IMR-90 (cell line): Measurements from ENCODE around the gene ZNRF3. TPM values are rescaled to one million over a fixed set of nuclear protein-coding genes. Genes with fewer than 3 reads are reported as not detected.

Experiments
- ATAC-seq: fragments of 200-7000 bp; cut with Tn5 transposase; 2 replicates; pipeline ENCODE4 v1.9.1; 2020; ENCODE audit warnings: low read depth, mild to moderate bottlenecking, moderate library complexity
- BruUV-seq: library from RNA; stranded (reverse); fragments of 400-500 nt; replicated peaks from 2 replicates; lab custom pipeline; 2021; lab: Mats Ljungman, UMichigan
- CTCF ChIA-PET: fragments of 300-600 bp; formaldehyde crosslinking; extraction: SDS; loops from one replicate; lab custom pipeline; 2021; ENCODE audit warnings: antibody characterized with exemption; lab: Yijun Ruan, JAX
- POLR2A ChIA-PET: fragments of 300-600 bp; sonication (Branson Sonifier 250); formaldehyde crosslinking; loops from one replicate; lab custom pipeline; 2022; ENCODE audit warnings: antibody characterized with exemption; ENCODE audit not compliant: unreplicated experiment; lab: Charles Lee
- DNase-seq: peaks from one replicate; pipeline ENCODE4 v3.0.0; 2013
- H2AFZ ChIP-seq: replicated peaks from 2 replicates; pipeline ENCODE3; 2013; ENCODE audit warnings: low read length, mild to moderate bottlenecking; ENCODE audit not compliant: poor library complexity
- H2AK5ac ChIP-seq: 2 replicates; pipeline ENCODE4 v1.6.1; 2013; ENCODE audit warnings: low read depth, low read length, inconsistent platforms
- H2AK9ac ChIP-seq: replicated peaks from 2 replicates; pipeline ENCODE3; 2013; ENCODE audit warnings: mild to moderate bottlenecking, low read depth, low read length, moderate library complexity; ENCODE audit not compliant: poor library complexity
- H2BK120ac ChIP-seq: 2 replicates; pipeline ENCODE4 v1.6.1; 2013; ENCODE audit warnings: low read depth, low read length, inconsistent platforms
- H2BK15ac ChIP-seq: 3 replicates; pipeline ENCODE4 v1.6.1; 2013; ENCODE audit warnings: low read depth, low read length, inconsistent platforms
- H2BK20ac ChIP-seq: 2 replicates; pipeline ENCODE4 v1.6.1; 2013; ENCODE audit warnings: low read depth, mild to moderate bottlenecking, inconsistent platforms, low read length, moderate library complexity
- H2BK5ac ChIP-seq: 2 replicates; pipeline ENCODE4 v1.6.1; 2013; ENCODE audit warnings: mild to moderate bottlenecking, low read depth, low read length, inconsistent platforms; ENCODE audit not compliant: poor library complexity, severe bottlenecking
- H3K14ac ChIP-seq: replicated peaks from 2 replicates; pipeline ENCODE4 v1.6.1; 2013; ENCODE audit warnings: low read depth, low read length, inconsistent platforms
- H3K18ac ChIP-seq: 2 replicates; pipeline ENCODE4 v1.6.1; 2013; ENCODE audit warnings: low read depth, low read length, control low read depth
- H3K23ac ChIP-seq: 2 replicates; pipeline ENCODE4 v1.6.1; 2013; ENCODE audit warnings: low read depth, low read length, inconsistent platforms
- H3K27ac ChIP-seq: 2 replicates; pipeline ENCODE4 v1.5.1; 2013; ENCODE audit warnings: mild to moderate bottlenecking, control low read depth, low read length; ENCODE audit not compliant: insufficient read depth
- H3K27me3 ChIP-seq: 2 replicates; pipeline ENCODE4 v1.6.1; 2013; ENCODE audit warnings: low read length; ENCODE audit not compliant: control insufficient read depth, insufficient read depth
- H3K36me3 ChIP-seq: 2 replicates; pipeline ENCODE4 v1.6.1; 2013; ENCODE audit warnings: low read length, mixed read lengths; ENCODE audit not compliant: control insufficient read depth, insufficient read depth
- H3K4ac ChIP-seq: 2 replicates; pipeline ENCODE4 v1.6.1; 2013; ENCODE audit warnings: low read depth, low read length, inconsistent platforms
- H3K4me1 ChIP-seq: 2 replicates; pipeline ENCODE4 v1.6.1; 2013; ENCODE audit warnings: low read length, mixed read lengths; ENCODE audit not compliant: control insufficient read depth, insufficient read depth
- H3K4me2 ChIP-seq: 2 replicates; pipeline ENCODE4 v1.6.1; 2013; ENCODE audit warnings: low read depth, mild to moderate bottlenecking, control low read depth, low read length, moderate library complexity
- H3K4me3 ChIP-seq: 2 replicates; pipeline ENCODE4 v1.5.1; 2013; ENCODE audit warnings: low read depth, mild to moderate bottlenecking, control low read depth, low read length, moderate library complexity; ENCODE audit not compliant: insufficient read depth
- H3K56ac ChIP-seq: 2 replicates; pipeline ENCODE4 v1.6.1; 2013; ENCODE audit warnings: low read length, inconsistent platforms; ENCODE audit not compliant: insufficient read depth; ENCODE audit errors: extremely low read depth
- H3K79me1 ChIP-seq, 2 experiments: 2 replicates each; pipeline ENCODE4 v1.6.1; 2013; ENCODE audit warnings: low read length in 2 of 2, inconsistent platforms in 1 of 2, low read depth in 1 of 2
- H3K9ac ChIP-seq: 2 replicates; pipeline ENCODE4 v1.6.1; 2013; ENCODE audit warnings: low read depth, low read length, control low read depth
- H3K9me1 ChIP-seq: 2 replicates; pipeline ENCODE4 v1.6.1; 2013; ENCODE audit warnings: low read length, inconsistent platforms; ENCODE audit not compliant: insufficient read depth
- H3K9me3 ChIP-seq: 2 replicates; pipeline ENCODE4 v1.6.1; 2013; ENCODE audit warnings: low read length; ENCODE audit not compliant: control insufficient read depth, insufficient read depth
- H4K20me1 ChIP-seq: 2 replicates; pipeline ENCODE4 v1.6.1; 2013; ENCODE audit warnings: low read length, inconsistent platforms; ENCODE audit not compliant: insufficient read depth
- H4K5ac ChIP-seq: 2 replicates; pipeline ENCODE4 v1.6.1; 2013; ENCODE audit warnings: mild to moderate bottlenecking, low read depth, low read length, control low read depth
- H4K8ac ChIP-seq, 2 experiments: 2 replicates each; pipeline ENCODE4 v1.6.1; 2013; ENCODE audit warnings: low read depth in 2 of 2, low read length in 2 of 2, control low read depth in 1 of 2, inconsistent platforms in 1 of 2
- H4K91ac ChIP-seq: 2 replicates; pipeline ENCODE4 v1.6.1; 2013; ENCODE audit warnings: low read depth, low read length, inconsistent platforms; ENCODE audit not compliant: insufficient read depth
- BHLHE40 ChIP-seq: fragments of 150-350 bp; IDR thresholded peaks from 2 replicates; pipeline ENCODE4 v1.6.1; 2016; ENCODE audit warnings: mild to moderate bottlenecking, low read depth, low read length
- CHD1 ChIP-seq: IDR thresholded peaks from 2 replicates; pipeline ENCODE4 v1.6.1; 2012; ENCODE audit warnings: low read depth, low read length, improper control_type of control experiment
- FOS ChIP-seq: fragments of 150-350 bp; IDR thresholded peaks from 2 replicates; pipeline ENCODE4 v1.6.1; 2016; ENCODE audit warnings: low read depth, low read length
- MAFK ChIP-seq: IDR thresholded peaks from 2 replicates; pipeline ENCODE4 v1.6.1; 2012; ENCODE audit warnings: low read depth, low read length, improper control_type of control experiment
- MAZ ChIP-seq: IDR thresholded peaks from 2 replicates; pipeline ENCODE4 v1.6.1; 2012; ENCODE audit warnings: low read depth, mild to moderate bottlenecking, low read length, improper control_type of control experiment, moderate library complexity, borderline replicate concordance
- POLR2A ChIP-seq: IDR thresholded peaks from 2 replicates; pipeline ENCODE4 v1.6.1; 2012; ENCODE audit warnings: mild to moderate bottlenecking, low read depth, low read length
- WGBS, 2 experiments: methylation state at CpG; one replicate each; pipeline versions ENCODE4 v1.1.5 to v1.1.7; 2013; ENCODE audit warnings: missing lambda C conversion rate in 2 of 2; ENCODE audit not compliant: insufficient read length in 1 of 2; ENCODE audit errors: extremely low coverage in 2 of 2; 5-methylcytosine and 5-hydroxymethylcytosine counted together
- dilution Hi-C: fragments of 300-500 bp; cut with HindIII; formaldehyde crosslinking; loops from one replicate; pipeline ENCODE4 v1.14.3; 2018; ENCODE audit warnings: low sequenced_read_pairs; ENCODE audit not compliant: unreplicated experiment
- in situ Hi-C: fragments of 300-500 bp; cut with MboI; formaldehyde crosslinking; loops from 3 replicates; pipeline ENCODE4 v1.14.3; 2019; ENCODE audit warnings: low sequenced_read_pairs, inconsistent platforms, mixed read lengths
- intact Hi-C: fragments of 100-400 bp; cut with micrococcal nuclease; formaldehyde crosslinking; loops from 2 replicates; pipeline ENCODE4 v1.10.0; 2022
- polyA plus RNA-seq, 3 experiments: library from polyadenylated mRNA; depleted of rRNA; stranded (reverse); fragments of >200 nt; gene quantifications; 2 replicates each; pipeline ENCODE4 v1.2.3, GENCODE V29; 2012; ENCODE audit warnings: low replicate concordance in 1 of 3
- total RNA-seq: library from RNA; depleted of rRNA; stranded (reverse); fragments of >200 nt; gene quantifications from 2 replicates; pipeline ENCODE4 v1.2.3, GENCODE V29; 2012
- TF ChIP-seq, protein P1 (sequence below): fragments of 150-350 bp; IDR thresholded peaks from 2 replicates; pipeline ENCODE4 v1.6.1; 2017; ENCODE audit warnings: mild to moderate bottlenecking, antibody characterized with exemption, low read length, low read depth
- TF ChIP-seq, protein P2 (sequence below): conservative IDR thresholded peaks from 2 replicates; pipeline ENCODE4 v1.5.1; 2012; ENCODE audit warnings: mild to moderate bottlenecking, low read depth, low read length, improper control_type of control experiment

The ZNRF3 gene
- total and polyA plus RNA-seq, 2 of the 4 experiments (the other 2 are of a cell fraction), result 1.4 to 2.4 TPM

DNA sequence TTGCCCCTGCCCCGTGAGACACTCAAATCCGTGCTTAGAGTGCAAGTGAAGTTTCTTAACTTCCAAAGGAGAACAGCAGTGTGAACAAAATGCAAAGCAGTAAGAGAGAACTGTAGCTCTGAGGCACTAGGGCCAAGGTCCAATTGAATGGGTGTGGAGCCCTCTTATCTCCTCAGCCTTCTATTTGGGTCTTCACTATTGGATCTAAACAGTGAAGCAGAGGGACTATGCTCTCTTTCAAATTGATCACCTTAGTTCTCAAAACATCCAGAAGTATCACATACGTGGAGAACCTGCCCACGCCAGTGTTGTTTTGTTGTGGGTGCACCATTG, 128.7 kb downstream of the ZNRF3 start:
- Histone ChIP-seq H3K9me1 (no peaks in the 10 kb centered on the region), H3K4me1 (no peaks in the 10 kb centered on the region), H2AK5ac (no peak overlapping the region), H3K14ac (no peak overlapping the region), H3K56ac (no peak overlapping the region), H3K79me1 (no peaks in the 10 kb centered on the region; a peak in 1 of 4 replicates), H4K5ac (no peak overlapping the region), H3K4ac (no peak overlapping the region), H4K8ac (no peak overlapping the region), H3K23ac (no peak overlapping the region), H2AK9ac (no peak overlapping the region), H3K9ac (no peak overlapping the region), H2AFZ (no peak overlapping the region), H3K18ac (no peak overlapping the region), H4K91ac (no peak overlapping the region), H2BK20ac (no peak overlapping the region), H4K20me1 (no peaks in the 10 kb centered on the region), H3K27me3 (no peaks in the 10 kb centered on the region), H2BK5ac (no peak overlapping the region), H3K9me3 (no peaks in the 10 kb centered on the region), H3K4me3 (no peak overlapping the region), H3K36me3 (no peaks in the 10 kb centered on the region), H3K27ac (no peak overlapping the region), H2BK15ac (no peak overlapping the region), H2BK120ac (no peak overlapping the region), H3K4me2 (no peak overlapping the region)
- BruUV-seq, result no TSS peak
- ATAC-seq, result no peak
- intact Hi-C loops, result no loop called here
- WGBS, 2 experiments, result no CpG with 5 or more reads among the region's 4 CpGs
- in situ Hi-C loops, result no loop called here
- dilution Hi-C loops, result no loop called here
- POLR2A ChIA-PET, result no interaction called here
- no peak for DNase-seq
- CTCF ChIA-PET, result no interaction called here
- TF ChIP-seq MAZ (no peak), MAFK (no peak), FOS (no peak), POLR2A (no peak), BHLHE40 (no peak), CHD1 (no peak)
- TF ChIP-seq, protein P1, sequence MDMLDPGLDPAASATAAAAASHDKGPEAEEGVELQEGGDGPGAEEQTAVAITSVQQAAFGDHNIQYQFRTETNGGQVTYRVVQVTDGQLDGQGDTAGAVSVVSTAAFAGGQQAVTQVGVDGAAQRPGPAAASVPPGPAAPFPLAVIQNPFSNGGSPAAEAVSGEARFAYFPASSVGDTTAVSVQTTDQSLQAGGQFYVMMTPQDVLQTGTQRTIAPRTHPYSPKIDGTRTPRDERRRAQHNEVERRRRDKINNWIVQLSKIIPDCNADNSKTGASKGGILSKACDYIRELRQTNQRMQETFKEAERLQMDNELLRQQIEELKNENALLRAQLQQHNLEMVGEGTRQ, result no peak
- TF ChIP-seq, protein P2, sequence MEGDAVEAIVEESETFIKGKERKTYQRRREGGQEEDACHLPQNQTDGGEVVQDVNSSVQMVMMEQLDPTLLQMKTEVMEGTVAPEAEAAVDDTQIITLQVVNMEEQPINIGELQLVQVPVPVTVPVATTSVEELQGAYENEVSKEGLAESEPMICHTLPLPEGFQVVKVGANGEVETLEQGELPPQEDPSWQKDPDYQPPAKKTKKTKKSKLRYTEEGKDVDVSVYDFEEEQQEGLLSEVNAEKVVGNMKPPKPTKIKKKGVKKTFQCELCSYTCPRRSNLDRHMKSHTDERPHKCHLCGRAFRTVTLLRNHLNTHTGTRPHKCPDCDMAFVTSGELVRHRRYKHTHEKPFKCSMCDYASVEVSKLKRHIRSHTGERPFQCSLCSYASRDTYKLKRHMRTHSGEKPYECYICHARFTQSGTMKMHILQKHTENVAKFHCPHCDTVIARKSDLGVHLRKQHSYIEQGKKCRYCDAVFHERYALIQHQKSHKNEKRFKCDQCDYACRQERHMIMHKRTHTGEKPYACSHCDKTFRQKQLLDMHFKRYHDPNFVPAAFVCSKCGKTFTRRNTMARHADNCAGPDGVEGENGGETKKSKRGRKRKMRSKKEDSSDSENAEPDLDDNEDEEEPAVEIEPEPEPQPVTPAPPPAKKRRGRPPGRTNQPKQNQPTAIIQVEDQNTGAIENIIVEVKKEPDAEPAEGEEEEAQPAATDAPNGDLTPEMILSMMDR, result no peak
